GOT3 (cell line): ENCODE measurements around the gene AKAP13.
"Not testable (repeated sequence)": the region's sequence is repeated elsewhere in the genome, so short reads cannot be mapped to it uniquely, and the experiment has no call there.

Experiments used
- DNase-seq: peaks from one replicate; lab custom pipeline; 2025; ENCODE audit warnings: mixed read lengths; lab: John Stamatoyannopoulos, UW

The AKAP13 gene

GRCh38 chr15:85499371-85499887 lies 119.0 kb downstream of the AKAP13 start:
- DNase-seq: no peak

DNA sequence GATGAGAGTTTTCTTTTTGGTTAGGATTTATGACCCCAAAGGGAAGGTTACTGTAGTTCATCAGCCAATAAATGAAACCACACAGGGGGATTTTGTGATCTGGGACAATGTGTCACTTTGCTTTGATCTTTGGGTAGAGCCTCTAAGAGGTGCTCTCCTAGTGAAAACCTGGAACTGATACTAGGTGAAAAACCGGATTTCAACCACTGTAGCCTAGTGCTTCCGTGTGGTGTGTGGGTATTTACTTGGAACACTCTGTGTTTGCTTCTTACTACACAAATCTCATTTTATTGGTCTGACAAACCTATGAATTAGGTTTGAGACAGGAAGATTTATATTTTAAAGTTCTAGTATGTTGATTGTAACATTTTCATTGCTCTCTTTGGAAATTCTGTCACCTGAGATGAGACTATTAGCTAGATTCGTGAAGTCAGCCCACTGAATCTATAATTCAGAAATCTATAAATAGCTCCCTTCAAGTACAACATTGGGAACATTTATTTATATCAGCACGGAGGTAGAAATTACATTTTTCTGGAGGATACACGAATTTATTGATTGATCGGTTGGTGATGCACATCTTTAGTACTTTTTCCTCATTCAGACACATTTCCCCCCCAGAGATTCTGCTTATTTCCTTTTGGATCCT lies 119.8 kb downstream of the AKAP13 start:
- no peak for DNase-seq

DNA sequence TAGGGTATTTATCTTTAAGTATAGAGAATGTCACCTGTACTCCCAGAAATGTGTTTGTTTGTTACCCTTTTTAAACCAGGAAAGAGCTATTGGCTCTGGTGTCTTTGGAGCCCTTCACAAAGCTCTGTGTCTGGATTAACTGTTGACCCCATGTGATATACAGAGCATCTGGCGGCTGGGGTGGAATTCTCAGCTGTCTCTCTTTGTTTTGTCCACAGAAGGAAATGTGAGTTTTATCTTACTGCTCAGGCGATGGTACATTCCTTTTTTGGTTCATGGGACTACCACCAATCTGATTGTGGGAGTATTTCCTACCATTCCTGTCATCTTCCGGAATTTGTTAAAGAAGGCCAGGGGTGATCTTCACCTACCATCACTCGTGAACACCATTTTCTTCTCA lies 120.3 kb downstream of the AKAP13 start:
- DNase-seq: no peak

GRCh38 chr15:85501574-85501973 lies 121.2 kb downstream of the AKAP13 start:
- no peak for DNase-seq

GRCh38 chr15:85503151-85503799 lies 122.9 kb downstream of the AKAP13 start:
- DNase-seq: no peak

DNA sequence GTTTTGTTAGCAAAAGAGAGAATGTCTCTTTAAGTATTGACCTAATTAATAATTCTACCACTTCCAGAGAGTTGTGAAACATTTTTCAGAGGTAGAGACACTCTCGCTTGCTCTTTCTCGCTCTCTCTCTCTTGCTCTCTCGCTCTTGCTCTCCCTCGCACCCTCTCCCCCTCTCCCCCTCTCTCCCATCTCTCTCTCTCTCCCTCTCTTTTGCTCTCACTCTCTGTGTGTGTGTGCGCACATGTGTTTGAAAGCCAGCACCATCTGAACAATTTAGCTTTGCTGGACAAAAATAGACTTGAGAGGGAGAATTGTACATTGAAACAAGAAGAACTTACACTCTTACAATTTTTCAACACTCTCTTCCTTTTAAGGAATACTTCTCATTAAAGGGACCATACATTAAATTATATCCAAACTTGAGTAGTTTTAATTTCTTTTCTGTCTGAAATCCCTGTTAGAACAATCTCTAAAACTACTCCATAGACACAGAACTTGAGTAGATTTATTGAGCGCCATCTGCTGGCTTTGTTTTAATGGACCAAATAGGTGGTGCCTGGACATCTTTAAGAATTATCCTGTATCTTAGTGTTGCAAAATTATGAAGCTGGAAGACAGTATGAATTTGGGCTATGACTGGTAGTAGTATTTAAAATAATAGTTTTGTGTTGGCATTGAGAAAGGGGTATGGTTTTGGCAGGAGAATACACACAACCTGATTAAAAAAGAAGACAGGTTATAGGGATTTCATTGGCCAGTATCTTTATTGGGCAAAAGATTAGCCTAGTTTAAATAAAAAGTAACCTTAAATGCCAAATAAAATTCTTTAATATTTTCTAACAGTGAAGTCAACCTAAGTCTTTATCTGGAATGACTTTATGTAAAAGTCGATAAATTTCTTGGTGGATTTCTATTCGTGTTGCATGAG lies 124.6 kb downstream of the AKAP13 start:
- no peak for DNase-seq

DNA sequence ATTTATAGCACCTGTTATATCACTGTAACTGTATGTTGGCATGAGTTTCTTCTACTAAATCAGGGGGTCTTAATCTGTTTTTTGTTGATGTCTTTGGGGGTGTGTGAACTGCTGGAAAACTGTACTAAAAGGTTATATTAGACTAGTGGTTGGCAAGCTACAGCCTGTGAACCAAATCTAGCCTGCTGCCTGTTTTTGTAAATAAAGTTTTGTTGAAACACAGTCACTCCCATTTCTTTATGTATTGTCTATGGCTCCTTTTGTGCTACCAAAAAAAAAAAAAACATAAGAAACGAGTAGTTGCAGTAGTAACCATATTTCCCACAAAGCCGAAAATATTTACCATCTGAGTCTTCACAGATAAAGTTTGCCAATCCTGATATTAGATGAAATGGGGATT lies 126.7 kb downstream of the AKAP13 start:
- DNase-seq: no peak

DNA sequence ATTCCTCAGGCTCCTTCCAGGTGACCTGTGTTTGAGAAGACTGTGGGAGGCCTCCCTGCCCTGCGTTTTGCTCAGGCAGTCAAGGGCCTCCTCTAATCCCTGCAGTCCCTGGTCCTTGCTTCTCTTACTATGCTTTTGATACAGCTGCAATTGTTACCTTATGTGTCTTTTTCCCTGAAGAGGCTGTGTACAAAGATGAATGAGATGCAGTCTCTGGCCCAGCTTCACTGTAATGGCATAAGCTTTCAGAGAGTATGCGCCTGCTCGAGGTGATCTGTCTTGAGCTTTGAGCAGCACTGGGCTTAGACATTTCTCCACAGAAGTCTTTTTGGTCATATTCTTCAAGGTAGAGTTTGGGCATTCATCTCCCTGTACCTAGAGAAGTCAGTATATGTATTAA lies 129.6 kb downstream of the AKAP13 start:
- DNase-seq: no peak

- DNase-seq: no peak
Measured at GRCh38 chr15:85514413-85514812, 134.0 kb downstream of the AKAP13 start.

DNA sequence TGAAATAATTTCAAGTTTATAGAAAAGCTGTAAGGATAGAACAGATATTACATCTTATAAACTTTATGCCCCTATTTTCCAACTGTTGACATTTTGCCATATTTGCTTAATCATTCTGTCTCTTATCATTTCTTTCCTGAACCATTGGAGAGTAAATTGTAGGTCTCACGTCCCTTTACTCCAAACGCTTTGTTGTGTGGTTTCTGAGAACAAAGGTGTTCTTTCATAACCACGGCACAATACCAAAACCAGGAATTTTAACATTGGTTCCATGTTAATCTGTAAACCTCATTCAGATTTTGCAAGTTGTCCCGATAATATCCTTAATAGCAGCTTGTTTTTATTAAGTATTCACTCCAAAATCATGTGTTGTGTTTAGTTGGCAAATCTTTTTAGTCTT lies 134.8 kb downstream of the AKAP13 start:
- DNase-seq: no peak

GRCh38 chr15:85517086-85517485 lies 136.7 kb downstream of the AKAP13 start:
- no peak for DNase-seq

GRCh38 chr15:85518979-85519761 lies 138.8 kb downstream of the AKAP13 start:
- DNase-seq: no peak

GRCh38 chr15:85520650-85521049 lies 140.2 kb downstream of the AKAP13 start:
- no peak for DNase-seq

GRCh38 chr15:85523530-85523929 lies 143.1 kb downstream of the AKAP13 start:
- no peak for DNase-seq

GRCh38 chr15:85525755-85526154 lies 145.4 kb downstream of the AKAP13 start:
- no peak for DNase-seq

DNA sequence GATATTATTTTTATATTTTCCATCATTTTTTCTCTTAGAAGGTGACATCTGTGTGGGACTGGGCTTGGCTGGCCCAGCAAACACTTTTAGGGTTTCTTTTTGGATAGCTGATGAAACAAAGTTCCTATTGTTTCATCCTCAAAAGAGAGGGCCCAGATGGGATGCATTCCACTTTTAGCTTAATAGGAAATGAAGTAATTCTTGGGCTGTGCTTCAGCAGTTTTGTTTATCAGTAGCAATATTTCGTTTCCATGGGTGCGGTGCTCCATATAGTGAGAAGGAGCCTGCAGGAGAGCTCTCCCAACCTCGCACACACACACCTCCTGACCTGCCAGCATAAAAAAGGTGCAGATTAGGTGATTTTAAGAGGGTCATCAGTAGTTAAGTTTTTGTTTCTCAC lies 147.5 kb downstream of the AKAP13 start:
- DNase-seq: no peak

- DNase-seq: no peak
Measured at GRCh38 chr15:85530079-85530478, 149.7 kb downstream of the AKAP13 start.

DNA sequence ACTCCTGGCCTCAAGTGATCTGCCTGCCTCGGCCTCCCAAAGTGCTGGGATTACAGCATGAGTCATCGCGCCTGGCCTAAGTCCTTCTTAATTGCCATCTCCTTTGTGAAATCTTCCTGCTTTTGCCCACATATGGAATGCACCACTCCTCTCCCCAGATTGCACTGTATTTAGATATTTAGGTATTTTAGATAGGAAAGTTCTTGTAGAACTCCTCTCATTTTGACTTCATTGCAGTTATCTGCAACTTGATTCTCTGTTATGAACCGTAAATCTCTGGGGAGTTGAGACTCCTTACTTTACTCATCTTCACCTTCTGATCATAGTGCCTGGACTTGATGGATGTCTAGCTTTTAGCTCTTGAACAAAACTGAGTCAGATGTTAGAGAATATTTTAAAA lies 150.7 kb downstream of the AKAP13 start:
- DNase-seq: no peak

DNA sequence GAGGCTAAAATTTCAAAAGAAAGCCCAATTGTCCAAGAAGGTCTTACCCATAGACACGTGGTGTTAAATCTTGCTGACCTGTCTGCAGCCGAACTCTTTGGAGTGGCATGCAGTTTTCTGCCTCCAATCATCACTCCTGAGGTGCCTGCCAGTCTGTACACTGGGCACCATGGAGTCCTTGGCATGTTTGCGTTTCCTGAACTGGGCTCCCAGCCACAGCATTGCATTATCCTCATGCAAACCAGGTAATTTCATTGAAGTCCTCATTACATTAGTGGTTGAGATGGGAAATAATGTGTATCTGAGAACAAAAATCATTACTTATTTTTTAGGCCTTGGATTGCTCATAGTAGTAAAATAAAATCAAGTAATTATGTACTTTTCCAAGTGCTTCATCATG lies 152.3 kb downstream of the AKAP13 start:
- no peak for DNase-seq

GRCh38 chr15:85534031-85534430 lies 153.6 kb downstream of the AKAP13 start:
- no peak for DNase-seq

DNA sequence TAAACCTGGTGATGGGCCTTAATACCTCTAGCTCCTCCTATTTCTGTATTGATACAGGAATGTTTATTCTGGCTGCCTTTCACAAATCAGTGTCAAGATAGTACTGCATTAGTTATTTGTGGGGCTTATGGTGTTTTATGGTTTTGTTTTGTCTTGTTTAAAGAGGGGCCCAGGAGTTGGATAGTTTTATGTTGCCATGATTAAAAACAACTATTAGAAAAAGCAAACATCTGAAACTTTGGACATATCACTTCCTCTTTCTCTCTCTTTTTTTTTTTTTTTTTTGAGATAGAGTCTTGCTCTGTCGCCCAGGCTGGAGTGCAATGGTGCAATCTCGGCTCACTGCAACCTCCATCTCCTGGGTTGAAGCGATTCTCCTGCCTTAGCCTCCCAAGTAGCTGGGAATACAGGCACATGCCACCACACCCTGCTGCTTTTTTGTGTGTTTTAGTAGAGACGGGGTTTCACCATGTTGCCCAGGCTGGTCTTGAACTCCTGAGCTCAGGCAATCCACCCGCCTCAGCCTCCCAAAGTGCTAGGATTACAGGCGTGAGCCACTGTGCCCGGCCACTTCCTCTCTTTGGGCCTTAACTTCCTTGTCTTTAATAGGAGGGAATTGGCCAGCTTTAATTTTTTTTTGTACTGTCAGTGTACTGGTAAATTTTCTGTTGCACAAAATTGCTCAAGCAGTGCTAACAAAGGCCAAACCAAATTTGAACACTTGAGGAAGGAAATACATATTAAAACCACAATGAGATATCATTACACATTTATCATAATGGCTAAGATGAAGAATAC lies 155.3 kb downstream of the AKAP13 start:
- DNase-seq: not testable (repeated sequence)
